ENCODE measurements around the gene RALGAPB. TPM values are rescaled to one million over a fixed set of nuclear protein-coding genes. Genes with fewer than 3 reads are reported as not detected.

Gene RALGAPB
- total and polyA plus RNA-seq, 2 of the 13 experiments (the other 11 are each of a cell fraction or from before 2014, with no cell fraction given): 17.6 to 30.6 TPM

GRCh38 chr20:38563802-38564431, 91.3 kb downstream of the RALGAPB start:
- Histone ChIP-seq H3K9ac (ENCODE audit: insufficient read depth, low read depth, low read length) (no peak overlapping the region), H3K27me3 (ENCODE audit: control insufficient read depth in 1 of 2, insufficient read depth in 2 of 2, low read length in 2 of 2) (no peaks in the 10 kb centered on the region), H3K4me1 (ENCODE audit: insufficient read depth, low read length) (peaks cover 7% of the 10 kb centered on the region; the same call in 1 of the 2 replicates), H3K4me2 (ENCODE audit: low read depth, low read length) (no peak overlapping the region), H2AFZ (ENCODE audit: low read length) (no peak overlapping the region), H4K20me1 (ENCODE audit: insufficient read depth, low read length) (no peaks in the 10 kb centered on the region), H3K27ac (ENCODE audit: extremely low read length, insufficient read depth, low read length) (no peak overlapping the region), H3K79me2 (ENCODE audit: insufficient read depth, low read length) (no peaks in the 10 kb centered on the region), H3K4me3 (replicated peaks in 1 of 3; ENCODE audit: insufficient read depth in 1 of 3, low read depth in 2 of 3, low read length in 3 of 3) (no peak overlapping the region), H3K9me3 (ENCODE audit: low read length) (no peaks in the 10 kb centered on the region), H3K36me3 (replicated peaks in 1 of 2; ENCODE audit: control insufficient read depth in 1 of 2, insufficient read depth in 2 of 2, low read length in 2 of 2) (peaks cover 21 to 65% of the 10 kb centered on the region in 2 experiments)
- BruUV-seq (replicated peaks): no TSS peak
- POLR2A ChIA-PET: no interaction called here
- no peak for DNase-seq (ENCODE audit: low spot score)
- in situ Hi-C loops (cut with HindIII; ENCODE audit: extremely low pct_ligation_motif_present, low pct_unique_long_range_greater_than_20kb) (no loop called here), intact Hi-C loops (cut with micrococcal nuclease; ENCODE audit: unreplicated experiment) (no loop called here)
- ATAC-seq: no peak
- WGBS (ENCODE audit: low lambda C conversion rate): 97% methylated on average over 6 of the region's 6 CpGs
- TF ChIP-seq AKNA (CRISPR knock-in tag; IDR thresholded peaks at IDR 0.05; ENCODE audit: borderline replicate concordance) (no peak), ZNF605 (CRISPR knock-in tag; IDR thresholded peaks at IDR 0.05) (no peak), ZFAT (CRISPR knock-in tag; conservative IDR thresholded peaks at IDR 0.05) (no peak), ZNF230 (CRISPR knock-in tag; IDR thresholded peaks at IDR 0.05) (no peak), ISX (CRISPR knock-in tag; conservative IDR thresholded peaks at IDR 0.05) (no peak), NFYC (CRISPR knock-in tag; IDR thresholded peaks at IDR 0.05) (no peak)
- TF ChIP-seq, protein P1, sequence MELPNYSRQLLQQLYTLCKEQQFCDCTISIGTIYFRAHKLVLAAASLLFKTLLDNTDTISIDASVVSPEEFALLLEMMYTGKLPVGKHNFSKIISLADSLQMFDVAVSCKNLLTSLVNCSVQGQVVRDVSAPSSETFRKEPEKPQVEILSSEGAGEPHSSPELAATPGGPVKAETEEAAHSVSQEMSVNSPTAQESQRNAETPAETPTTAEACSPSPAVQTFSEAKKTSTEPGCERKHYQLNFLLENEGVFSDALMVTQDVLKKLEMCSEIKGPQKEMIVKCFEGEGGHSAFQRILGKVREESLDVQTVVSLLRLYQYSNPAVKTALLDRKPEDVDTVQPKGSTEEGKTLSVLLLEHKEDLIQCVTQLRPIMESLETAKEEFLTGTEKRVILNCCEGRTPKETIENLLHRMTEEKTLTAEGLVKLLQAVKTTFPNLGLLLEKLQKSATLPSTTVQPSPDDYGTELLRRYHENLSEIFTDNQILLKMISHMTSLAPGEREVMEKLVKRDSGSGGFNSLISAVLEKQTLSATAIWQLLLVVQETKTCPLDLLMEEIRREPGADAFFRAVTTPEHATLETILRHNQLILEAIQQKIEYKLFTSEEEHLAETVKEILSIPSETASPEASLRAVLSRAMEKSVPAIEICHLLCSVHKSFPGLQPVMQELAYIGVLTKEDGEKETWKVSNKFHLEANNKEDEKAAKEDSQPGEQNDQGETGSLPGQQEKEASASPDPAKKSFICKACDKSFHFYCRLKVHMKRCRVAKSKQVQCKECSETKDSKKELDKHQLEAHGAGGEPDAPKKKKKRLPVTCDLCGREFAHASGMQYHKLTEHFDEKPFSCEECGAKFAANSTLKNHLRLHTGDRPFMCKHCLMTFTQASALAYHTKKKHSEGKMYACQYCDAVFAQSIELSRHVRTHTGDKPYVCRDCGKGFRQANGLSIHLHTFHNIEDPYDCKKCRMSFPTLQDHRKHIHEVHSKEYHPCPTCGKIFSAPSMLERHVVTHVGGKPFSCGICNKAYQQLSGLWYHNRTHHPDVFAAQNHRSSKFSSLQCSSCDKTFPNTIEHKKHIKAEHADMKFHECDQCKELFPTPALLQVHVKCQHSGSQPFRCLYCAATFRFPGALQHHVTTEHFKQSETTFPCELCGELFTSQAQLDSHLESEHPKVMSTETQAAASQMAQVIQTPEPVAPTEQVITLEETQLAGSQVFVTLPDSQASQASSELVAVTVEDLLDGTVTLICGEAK (IDR thresholded peaks at IDR 0.05): no peak
- TF ChIP-seq, protein P1 (CRISPR knock-in tag; IDR thresholded peaks at IDR 0.05): peak; percentile 84; the same call in 1 of the 2 replicates
- FAIRE-seq: no peak
- CTCF ChIA-PET (ENCODE audit: low intra/inter-chr PET ratio, low total read pairs): no interaction called here
